Measurements from ENCODE around the gene METTL25B. TPM values are rescaled to one million over a fixed set of nuclear protein-coding genes. Genes with fewer than 3 reads are reported as not detected.

The METTL25B gene
- total RNA-seq, 4 donors from 2014 or later = 33.8 to 95.2 (median 64.9) TPM

DNA sequence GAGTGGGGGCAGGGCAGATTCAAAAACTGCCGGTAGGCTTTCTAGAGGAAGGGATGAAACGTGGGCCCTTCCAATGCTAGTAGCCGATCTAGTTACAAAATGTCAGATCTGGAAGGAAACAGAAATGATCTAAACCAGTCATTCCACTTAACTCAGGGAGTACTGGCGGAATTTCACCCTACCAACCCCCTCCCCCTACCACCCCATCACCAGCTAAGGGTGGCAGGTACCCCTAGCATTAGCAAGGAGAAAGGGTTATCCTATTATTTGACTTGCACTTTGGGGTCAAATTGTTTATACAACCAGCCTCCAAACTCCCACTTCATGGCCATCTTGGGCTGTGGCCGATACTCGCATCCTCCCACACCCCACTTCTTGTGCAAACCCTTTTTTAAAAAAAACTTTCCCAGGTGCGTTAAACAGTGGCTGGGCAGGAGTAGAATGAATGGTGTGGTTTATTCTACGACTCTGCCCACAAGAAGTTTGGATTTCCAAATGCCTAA is 13.3 kb downstream of the METTL25B start:
- peaks cover 0 to 47% (median 0%) of the 10 kb centered on the region in 3 donors for H3K36me3 ChIP-seq
- H3K9me3 ChIP-seq = no peaks in the 10 kb centered on the region
- H3K4me1 ChIP-seq = peaks cover 0 to 20% (median 6%) of the 10 kb centered on the region in 4 donors
- H3K27ac ChIP-seq = peak overlapping the region; percentile 69 to 87 (median 82)
- H3K27me3 ChIP-seq = no peaks in the 10 kb centered on the region
- peak overlapping the region in 3 of 4 donors; percentile 25 to 70 (median 40) for H3K4me3 ChIP-seq
- DNase-seq = no peak
- TF ChIP-seq POLR2A (IDR thresholded peaks at IDR 0.05) = no peak
- TF ChIP-seq CTCF (IDR thresholded peaks at IDR 0.05) = no peak

GRCh38 chr1:156742017-156742416 is 13.7 kb downstream of the METTL25B start:
- H3K27ac ChIP-seq = peak overlapping the region; percentile 69 to 87 (median 82)
- H3K9me3 ChIP-seq = no peaks in the 10 kb centered on the region
- no peak for TF ChIP-seq POLR2A (IDR thresholded peaks at IDR 0.05)
- H3K36me3 ChIP-seq = peaks cover 0 to 42% (median 0%) of the 10 kb centered on the region in 3 donors
- no peaks in the 10 kb centered on the region for H3K27me3 ChIP-seq
- H3K4me1 ChIP-seq = peaks cover 0 to 24% (median 9%) of the 10 kb centered on the region in 4 donors
- no peak for DNase-seq
- no peak overlapping the region for H3K4me3 ChIP-seq

DNA sequence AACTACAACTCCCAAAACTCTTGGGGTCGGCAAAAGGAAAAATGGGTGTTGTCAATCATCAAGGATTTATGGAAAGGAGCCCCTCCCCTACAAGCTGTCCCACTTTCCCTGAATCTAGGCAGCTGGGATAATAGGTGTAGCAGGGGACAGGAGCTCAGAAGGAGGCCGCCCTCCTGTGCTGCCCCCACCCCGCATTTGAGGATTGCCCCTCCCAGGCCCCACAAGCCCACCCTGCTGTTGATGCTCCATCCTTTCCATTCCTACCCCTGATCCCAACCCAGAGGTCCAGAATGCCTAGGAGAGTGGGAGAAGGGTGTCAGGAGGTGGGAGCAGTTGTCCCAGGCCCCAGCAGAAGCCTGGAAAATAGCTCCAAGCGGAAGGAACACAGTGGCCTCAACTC is 14.5 kb downstream of the METTL25B start:
- Histone ChIP-seq H3K36me3 (peaks cover 0 to 34% (median 0%) of the 10 kb centered on the region in 3 donors), H3K27me3 (no peaks in the 10 kb centered on the region), H3K4me3 (no peak overlapping the region), H3K9me3 (no peaks in the 10 kb centered on the region), H3K27ac (no peak overlapping the region), H3K4me1 (peaks cover 0 to 30% (median 16%) of the 10 kb centered on the region in 4 donors)
- no peak for TF ChIP-seq POLR2A (IDR thresholded peaks at IDR 0.05)
- no peak for TF ChIP-seq CTCF (IDR thresholded peaks at IDR 0.05)
- DNase-seq = no peak

- TF ChIP-seq POLR2A (IDR thresholded peaks at IDR 0.05) (no peak), CTCF (IDR thresholded peaks at IDR 0.05) (no peak)
- Histone ChIP-seq H3K9me3 (no peaks in the 10 kb centered on the region), H3K4me3 (no peak overlapping the region), H3K27ac (no peak overlapping the region), H3K36me3 (peaks cover 0 to 32% (median 0%) of the 10 kb centered on the region in 3 donors), H3K4me1 (peaks cover 0 to 38% (median 24%) of the 10 kb centered on the region in 4 donors), H3K27me3 (no peaks in the 10 kb centered on the region)
- no peak for DNase-seq
Observed at GRCh38 chr1:156743367-156744302, 15.4 kb downstream of the METTL25B start.

GRCh38 chr1:156744344-156744743 is 16.1 kb downstream of the METTL25B start:
- H3K4me3 ChIP-seq = no peak overlapping the region
- DNase-seq = no peak
- no peak overlapping the region for H3K27ac ChIP-seq
- no peaks in the 10 kb centered on the region for H3K27me3 ChIP-seq
- H3K9me3 ChIP-seq = no peaks in the 10 kb centered on the region
- H3K36me3 ChIP-seq = peaks cover 0 to 32% (median 0%) of the 10 kb centered on the region in 3 donors
- no peak for TF ChIP-seq POLR2A (IDR thresholded peaks at IDR 0.05)
- no peak for TF ChIP-seq CTCF (IDR thresholded peaks at IDR 0.05)
- peaks cover 0 to 45% (median 29%) of the 10 kb centered on the region in 4 donors for H3K4me1 ChIP-seq
